ENCODE data around the gene MAP4K4.

Gene MAP4K4

DNA sequence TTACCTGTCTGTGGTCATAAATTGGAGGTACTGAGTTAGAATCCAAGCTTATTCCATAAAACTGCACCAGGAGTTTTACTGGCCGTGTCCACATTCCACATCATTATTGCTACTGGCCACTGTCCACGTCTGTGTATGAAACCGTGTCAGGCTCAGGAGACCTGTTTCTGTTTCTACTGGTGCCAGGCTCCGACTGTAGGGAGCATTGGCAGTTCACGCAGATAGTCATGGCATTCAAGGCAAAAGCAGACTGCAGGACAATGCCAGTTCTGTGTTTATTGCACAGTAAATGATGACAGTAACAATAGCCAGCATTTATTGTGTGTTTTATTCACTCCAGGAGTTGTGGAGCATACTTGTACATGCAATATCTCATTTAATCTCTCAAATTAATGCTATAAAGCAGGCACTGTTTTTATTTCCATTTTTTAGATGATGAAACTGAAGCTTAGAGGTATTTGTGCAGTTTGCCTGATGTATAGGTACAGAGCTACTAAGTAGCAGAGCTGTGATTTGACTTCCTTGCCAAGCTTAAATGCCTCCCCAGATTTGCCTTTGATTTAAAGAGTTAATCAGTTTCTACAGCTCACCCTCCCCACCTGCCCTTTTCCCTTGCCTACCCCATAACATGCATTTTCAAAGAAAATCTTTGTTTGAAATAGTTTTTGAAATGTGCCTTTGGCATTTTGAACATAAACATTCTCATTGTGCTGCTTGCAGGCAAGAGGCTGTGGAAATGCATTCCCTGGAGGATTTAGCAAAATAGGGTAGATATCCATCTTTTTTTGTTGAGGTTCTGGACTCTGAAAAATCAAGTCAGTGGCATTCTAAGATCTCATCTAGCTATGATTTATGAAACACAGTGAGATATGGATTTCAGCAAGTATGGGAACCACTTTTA is 55.5 kb downstream of the MAP4K4 start:
- TF ChIP-seq GATA3 (IDR thresholded peaks at IDR 0.05; ENCODE audit: low read depth, low read length): no peak
- peak; percentile 76 for TF ChIP-seq GATA2 (IDR thresholded peaks at IDR 0.05; ENCODE audit: low read depth, low read length)

DNA sequence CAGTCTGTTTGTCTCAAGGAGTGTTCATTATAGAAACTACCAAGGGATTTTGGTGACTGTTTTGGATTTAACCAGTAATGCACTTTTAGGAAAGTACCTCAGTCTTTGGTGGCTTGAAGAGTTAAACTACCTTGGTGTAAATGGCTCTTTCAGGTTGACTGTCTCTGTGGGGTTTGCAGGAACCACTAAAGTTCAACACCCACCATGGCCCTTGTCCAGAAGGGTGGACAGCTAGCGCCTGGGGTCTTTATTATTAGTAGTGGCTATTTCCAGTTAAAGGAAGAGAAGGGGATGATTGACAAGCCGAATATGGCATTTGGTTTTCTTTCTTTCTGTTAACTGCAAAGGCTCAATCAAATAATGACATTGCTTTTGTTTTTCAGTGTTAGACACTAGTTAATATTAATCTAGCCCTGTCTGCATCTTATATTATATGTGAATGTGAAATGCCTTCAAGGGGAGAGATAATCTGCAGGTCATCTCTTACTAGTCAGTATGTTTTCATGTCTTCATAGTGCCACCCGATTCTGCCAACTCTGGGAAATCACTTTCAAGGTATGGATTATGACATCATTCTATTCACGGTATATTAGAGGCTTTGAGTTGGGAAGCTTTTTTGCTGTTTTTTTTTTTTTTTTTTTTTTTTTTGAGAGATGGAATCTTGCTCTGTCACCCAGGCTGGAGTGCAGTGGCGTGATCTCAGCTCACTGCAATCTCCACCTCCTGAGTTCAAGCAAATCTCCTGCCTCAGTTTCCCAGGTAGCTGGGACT is 56.4 kb downstream of the MAP4K4 start:
- TF ChIP-seq GATA2 (IDR thresholded peaks at IDR 0.05; ENCODE audit: low read depth, low read length): no peak
- TF ChIP-seq GATA3 (IDR thresholded peaks at IDR 0.05; ENCODE audit: low read depth, low read length): no peak

DNA sequence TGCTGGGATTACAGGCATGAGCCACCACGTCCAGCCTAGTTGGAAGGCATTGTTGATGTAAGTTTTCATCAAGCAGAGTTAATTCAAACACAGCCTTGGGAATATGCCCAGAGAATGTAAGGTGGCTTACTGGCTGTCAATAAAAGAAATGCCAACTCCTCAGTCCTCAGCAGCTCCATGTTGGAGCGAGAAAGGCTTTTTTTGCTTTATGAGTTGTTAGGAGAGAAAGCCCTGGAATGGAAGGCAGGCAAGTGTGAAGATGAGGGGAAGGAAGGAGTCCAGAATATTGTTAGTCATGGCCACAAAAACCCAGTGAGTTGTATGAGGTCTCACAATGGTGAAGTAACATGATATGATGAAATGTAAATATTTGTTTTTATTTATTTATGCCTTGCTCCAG is 57.1 kb downstream of the MAP4K4 start:
- TF ChIP-seq GATA3 (IDR thresholded peaks at IDR 0.05; ENCODE audit: low read depth, low read length) (no peak), GATA2 (IDR thresholded peaks at IDR 0.05; ENCODE audit: low read depth, low read length) (no peak)

DNA sequence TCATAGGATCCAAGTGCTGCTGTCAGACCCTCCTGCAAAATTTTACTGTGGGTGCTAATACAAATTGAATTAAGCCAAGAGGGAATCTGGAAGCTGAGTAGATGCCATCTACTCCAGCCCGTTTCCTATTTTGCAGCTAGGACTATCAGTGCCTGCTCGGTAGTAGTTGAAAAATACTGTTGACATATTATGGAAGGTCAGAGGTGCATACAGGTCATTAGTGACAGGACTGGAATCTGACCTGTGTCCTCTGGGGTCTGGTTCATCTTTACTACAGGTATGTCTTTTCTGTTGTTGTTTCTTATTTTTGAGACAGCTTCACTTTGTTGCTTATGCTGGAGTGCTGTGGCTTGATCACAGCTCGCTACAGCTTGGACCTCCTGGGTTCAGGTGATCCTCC is 58.8 kb downstream of the MAP4K4 start:
- TF ChIP-seq GATA2 (IDR thresholded peaks at IDR 0.05; ENCODE audit: low read depth, low read length): no peak
- no peak for TF ChIP-seq GATA3 (IDR thresholded peaks at IDR 0.05; ENCODE audit: low read depth, low read length)

DNA sequence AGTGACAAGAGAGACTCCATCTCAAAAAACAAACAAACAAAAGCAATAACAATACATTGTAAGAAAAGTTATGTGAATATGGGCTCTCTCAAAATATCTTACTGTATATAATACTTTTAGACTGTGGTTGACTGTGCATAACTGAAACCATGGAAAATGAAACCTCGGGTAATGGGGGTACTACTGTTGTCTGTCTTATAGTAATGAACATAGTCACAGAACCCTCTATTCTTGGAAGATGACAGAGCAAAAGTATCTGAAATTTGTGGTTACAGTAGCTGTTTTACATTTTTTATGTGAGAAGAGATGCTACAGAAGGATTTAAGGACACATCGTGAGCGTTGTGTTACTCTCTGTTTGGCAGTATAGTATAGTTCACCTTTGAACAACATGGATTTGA is 60.5 kb downstream of the MAP4K4 start:
- TF ChIP-seq GATA3 (IDR thresholded peaks at IDR 0.05; ENCODE audit: low read depth, low read length): no peak
- TF ChIP-seq GATA2 (IDR thresholded peaks at IDR 0.05; ENCODE audit: low read depth, low read length): no peak

DNA sequence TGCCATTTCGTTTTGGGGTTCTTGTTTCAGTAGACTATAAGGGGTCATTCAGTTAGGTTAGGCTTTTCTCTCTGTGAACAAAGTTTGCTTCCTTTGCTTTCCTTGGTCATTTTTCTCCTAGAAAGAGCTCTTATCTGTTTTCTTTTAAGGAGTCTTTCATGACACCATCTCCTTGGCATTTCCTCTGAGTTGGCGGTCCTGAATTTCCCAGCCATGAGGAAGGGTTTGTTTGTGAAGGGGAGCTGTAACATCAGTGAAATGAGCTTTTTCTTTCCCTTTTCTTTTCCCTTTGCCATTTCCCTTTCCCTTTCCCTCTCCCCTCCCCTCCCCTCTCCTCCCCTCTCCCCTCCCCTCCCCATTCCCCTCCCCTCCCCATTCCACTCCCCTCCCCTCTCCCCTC is 61.7 kb downstream of the MAP4K4 start:
- TF ChIP-seq GATA3 (IDR thresholded peaks at IDR 0.05; ENCODE audit: low read depth, low read length) (no peak), GATA2 (IDR thresholded peaks at IDR 0.05; ENCODE audit: low read depth, low read length) (no peak)

DNA sequence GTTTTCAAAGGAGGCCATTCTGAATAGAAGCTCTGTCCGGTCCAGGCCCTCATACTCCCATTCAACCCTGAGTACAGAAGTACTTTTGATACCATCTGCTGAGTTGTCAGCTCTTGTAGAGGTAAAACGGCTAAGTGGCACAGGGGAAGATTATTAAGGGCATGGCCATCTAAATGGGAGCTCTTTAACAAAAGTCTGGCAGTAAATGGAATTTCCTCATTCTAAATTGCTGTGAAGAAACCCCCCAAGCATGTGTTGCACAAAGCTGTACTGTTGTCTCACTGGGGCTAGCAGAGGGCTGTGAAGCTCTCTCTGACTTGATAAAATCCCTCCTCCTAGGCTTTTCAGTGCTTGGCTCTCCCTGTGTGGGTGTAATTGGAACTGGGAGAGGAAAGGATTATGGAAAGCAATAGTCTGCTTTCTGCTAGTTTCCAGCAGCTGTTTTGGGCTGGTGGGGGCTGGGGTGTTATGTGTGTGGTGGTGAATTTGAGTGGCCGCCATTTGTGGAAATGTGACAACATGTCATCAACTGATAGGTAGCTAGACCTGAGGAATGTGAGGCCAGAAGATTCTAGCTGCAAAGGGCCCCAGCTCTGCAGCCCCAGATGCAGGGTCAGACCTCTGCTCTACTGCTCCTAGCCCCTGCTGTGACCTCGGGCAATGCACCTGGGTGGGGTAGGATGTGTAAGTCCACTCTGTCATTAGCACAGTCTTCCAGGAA is 65.1 kb downstream of the MAP4K4 start:
- TF ChIP-seq GATA2 (IDR thresholded peaks at IDR 0.05; ENCODE audit: low read depth, low read length) (no peak), GATA3 (IDR thresholded peaks at IDR 0.05; ENCODE audit: low read depth, low read length) (no peak)

DNA sequence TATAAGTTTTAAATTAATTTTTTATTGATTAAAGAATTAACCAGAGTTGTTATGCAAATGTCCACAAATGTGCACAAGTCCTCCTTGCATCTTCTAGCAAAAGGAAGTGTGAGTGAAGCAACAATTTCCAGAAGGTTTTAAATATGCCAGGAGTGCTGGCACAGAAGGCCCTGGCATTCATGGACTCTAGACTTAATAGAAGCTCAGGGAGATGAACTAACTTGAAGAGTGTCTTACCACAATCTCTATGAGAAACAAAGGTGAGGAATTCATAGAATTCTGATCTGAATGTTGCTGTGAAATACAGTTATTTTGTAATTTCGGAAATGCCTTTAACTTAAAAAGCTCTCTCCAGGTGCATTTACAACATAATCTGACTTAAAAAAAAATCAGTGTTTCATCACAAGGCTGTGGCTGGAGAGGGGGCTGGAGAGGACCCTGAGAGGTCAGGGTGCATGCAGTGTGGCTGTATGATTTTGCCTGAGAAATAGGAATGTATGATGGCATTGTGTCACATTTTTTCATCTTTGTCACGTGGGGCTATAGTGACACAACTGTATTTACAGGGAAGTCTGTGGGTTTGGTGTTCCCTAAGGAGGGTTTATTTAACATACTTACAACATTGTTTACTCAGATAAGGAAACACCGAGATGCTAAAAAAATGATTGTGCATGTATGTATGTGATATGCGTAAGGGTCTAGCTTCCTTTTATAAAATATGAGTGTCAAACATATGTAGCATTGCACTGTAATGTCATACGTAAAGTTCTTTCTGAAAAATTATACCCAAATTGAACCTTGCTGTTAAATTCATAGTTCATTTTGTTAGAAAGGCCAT is 66.2 kb downstream of the MAP4K4 start:
- no peak for TF ChIP-seq GATA3 (IDR thresholded peaks at IDR 0.05; ENCODE audit: low read depth, low read length)
- TF ChIP-seq GATA2 (IDR thresholded peaks at IDR 0.05; ENCODE audit: low read depth, low read length): no peak

DNA sequence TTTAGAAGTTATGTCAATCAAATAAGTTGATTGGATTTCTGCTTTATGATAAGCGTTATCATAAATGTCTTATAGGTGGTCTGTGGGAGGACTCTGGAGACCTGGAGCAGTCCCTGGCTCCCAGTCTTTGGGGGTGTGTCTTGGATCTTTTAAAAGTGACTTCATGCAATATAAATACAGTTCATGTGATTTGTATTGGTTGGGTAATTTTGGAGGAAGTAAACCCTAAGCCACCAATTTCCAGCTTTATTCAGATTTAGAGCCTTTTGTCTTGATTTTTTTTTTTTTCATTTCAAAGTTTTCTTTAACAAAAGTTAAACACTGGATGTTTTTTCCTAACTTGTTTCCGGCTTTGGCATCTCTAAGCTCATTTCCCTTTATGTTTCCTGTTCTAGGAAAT is 68.8 kb downstream of the MAP4K4 start:
- no peak for TF ChIP-seq GATA2 (IDR thresholded peaks at IDR 0.05; ENCODE audit: low read depth, low read length)
- no peak for TF ChIP-seq GATA3 (IDR thresholded peaks at IDR 0.05; ENCODE audit: low read depth, low read length)

DNA sequence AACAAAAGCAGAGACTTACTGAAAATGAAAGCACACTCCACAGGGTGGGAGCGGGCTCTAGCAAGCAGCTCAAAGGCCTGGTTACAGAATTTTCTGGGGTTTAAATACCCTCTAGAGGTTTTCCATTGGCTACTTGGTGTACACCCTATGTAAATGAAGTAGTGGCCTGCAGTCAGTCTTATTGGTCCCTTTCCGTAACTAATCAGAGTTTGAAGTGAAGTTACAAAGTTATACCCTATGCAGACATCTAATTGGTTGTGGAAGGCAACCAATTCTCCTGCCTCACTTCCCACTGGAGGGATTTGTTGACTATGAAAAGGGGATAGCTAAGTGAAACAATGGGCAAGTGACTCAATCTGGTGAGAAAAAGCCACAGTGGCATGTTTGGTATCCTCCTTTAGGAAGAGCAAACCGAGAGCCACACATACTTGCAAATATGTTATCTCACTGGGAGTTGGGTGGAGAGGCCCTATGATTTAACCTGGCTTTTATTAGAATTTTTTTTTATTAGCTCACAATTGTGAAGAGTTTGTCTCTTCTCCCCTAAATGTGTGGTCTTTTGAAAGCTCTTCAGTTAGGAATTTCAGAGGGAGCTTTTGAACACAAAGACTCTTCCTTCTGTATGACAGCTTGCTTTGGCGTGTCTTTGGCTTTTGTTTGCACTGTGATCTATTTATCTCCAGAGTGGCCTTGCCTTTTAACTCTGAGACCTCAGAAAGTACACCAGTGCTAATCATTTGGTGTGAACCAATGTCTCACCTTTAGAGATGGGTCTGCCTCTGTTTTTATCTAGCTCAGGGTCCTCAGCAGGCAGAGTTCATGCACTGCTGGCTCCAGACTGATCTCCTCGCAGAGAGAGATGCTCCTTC is 69.6 kb downstream of the MAP4K4 start:
- no peak for TF ChIP-seq GATA3 (IDR thresholded peaks at IDR 0.05; ENCODE audit: low read depth, low read length)
- TF ChIP-seq GATA2 (IDR thresholded peaks at IDR 0.05; ENCODE audit: low read depth, low read length): no peak

DNA sequence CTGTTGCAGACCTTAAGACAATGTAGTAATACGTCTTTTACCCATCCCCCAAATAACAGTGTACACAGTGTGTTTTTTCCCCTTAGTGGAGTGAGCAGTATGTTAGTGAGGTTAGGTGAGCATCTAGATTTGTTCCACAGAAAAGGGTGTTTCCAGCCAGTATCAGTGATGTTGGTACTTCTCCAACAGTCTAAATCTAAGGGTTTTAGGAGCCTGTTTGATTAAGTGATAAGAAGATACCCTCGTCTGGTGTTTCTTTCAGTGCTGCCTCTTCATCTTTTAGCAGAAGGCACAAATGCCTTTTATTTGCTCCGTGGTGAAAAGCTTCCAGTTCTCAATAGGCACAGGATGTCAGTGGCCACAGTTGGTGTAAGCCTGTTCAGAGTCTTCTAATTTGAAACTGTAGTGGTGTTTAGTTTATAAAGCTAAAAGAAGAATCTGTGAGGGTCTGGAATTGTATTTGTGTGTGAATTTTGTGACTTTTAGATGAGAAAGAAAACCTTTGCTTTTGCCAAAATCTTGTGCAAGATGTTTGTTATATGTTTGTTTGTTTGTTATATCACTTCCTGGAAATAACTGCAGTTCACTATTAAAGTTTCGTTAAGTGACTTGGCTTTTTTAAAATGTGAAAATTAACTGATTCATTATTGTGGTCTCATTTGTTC is 71.2 kb downstream of the MAP4K4 start:
- TF ChIP-seq GATA2 (IDR thresholded peaks at IDR 0.05; ENCODE audit: low read depth, low read length): no peak
- TF ChIP-seq GATA3 (IDR thresholded peaks at IDR 0.05; ENCODE audit: low read depth, low read length): no peak

DNA sequence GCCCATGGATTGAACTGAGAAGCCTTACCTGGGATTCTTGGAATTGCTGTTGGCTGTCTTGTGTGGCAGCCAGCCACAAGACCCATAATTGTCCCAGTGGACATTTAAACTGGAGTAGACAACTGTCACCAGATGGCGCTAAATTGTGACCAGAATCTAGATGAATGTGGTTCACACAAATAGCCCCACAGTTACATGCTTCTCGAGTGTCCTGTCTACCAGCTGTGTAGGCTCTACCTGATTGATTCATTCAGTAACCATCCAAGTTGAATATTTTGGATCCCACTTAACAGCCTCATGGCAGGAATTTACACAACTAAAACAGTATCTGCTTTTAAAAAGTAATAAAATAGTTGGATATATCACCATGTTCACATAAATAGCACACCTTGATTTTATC is 73.2 kb downstream of the MAP4K4 start:
- TF ChIP-seq GATA3 (IDR thresholded peaks at IDR 0.05; ENCODE audit: low read depth, low read length) (no peak), GATA2 (IDR thresholded peaks at IDR 0.05; ENCODE audit: low read depth, low read length) (no peak)

All from SH-SY5Y (cell line).